ENCODE measurements around the gene NOP56. TPM values are rescaled to one million over a fixed set of nuclear protein-coding genes. Genes with fewer than 3 reads are reported as not detected.

NOP56 gene
- total and polyA plus RNA-seq, 2 donors (not counting 1 experiment from before 2014, with no cell fraction given) = 212 to 247 TPM

GRCh38 chr20:2701671-2702081 lies 49.2 kb downstream of the NOP56 start:
- no peak for TF ChIP-seq CTCF (IDR thresholded peaks at IDR 0.05)
- TF ChIP-seq EZH2 (IDR thresholded peaks at IDR 0.05; ENCODE audit: borderline replicate concordance, insufficient read depth, low read depth, low read length, poor library complexity, severe bottlenecking) = no peak
- Mint-ChIP-seq H3K4me1 (no peaks in the 10 kb centered on the region), H3K27ac (no peak overlapping the region), H3K4me3 (no peak overlapping the region), H3K27me3 (peaks cover 48% of the 10 kb centered on the region), H3K9me3 (ENCODE audit: insufficient read depth) (no peaks in the 10 kb centered on the region)
- Histone ChIP-seq H3K9ac (ENCODE audit: low read length) (no peak overlapping the region), H3K36me3 (replicated peaks in 1 of 2; ENCODE audit: control extremely low read depth in 1 of 2, control insufficient read depth in 1 of 2, extremely low read depth in 1 of 2, insufficient read depth in 2 of 2, low read length in 1 of 2) (no peaks in the 10 kb centered on the region), H4K20me1 (ENCODE audit: control insufficient read depth, insufficient read depth, low read length, poor library complexity, severe bottlenecking) (no peaks in the 10 kb centered on the region), H3K9me3 (ENCODE audit: control extremely low read depth in 1 of 3, control insufficient read depth in 2 of 3, insufficient read depth in 1 of 3, low read length in 2 of 3) (no peaks in the 10 kb centered on the region), H3K4me1 (ENCODE audit: control insufficient read depth in 2 of 2, insufficient read depth in 2 of 2, low read length in 2 of 2) (no peaks in the 10 kb centered on the region), H3K4me3 (ENCODE audit: control extremely low read depth in 1 of 5, extremely low read depth in 1 of 5, insufficient read depth in 1 of 5, low read depth in 2 of 5, low read length in 4 of 5) (no peak overlapping the region), H3K79me2 (ENCODE audit: control insufficient read depth, insufficient read depth, low read length) (no peaks in the 10 kb centered on the region), H3K27me3 (replicated peaks in 1 of 4; ENCODE audit: control extremely low read depth in 1 of 4, control insufficient read depth in 3 of 4, insufficient read depth in 4 of 4, low read length in 3 of 4) (peaks cover 0 to 28% (median 4%) of the 10 kb centered on the region in 4 experiments), H3K27ac (ENCODE audit: low read length in 2 of 2) (no peak overlapping the region), H3K4me2 (replicated peaks; ENCODE audit: low read depth, low read length, poor library complexity, severe bottlenecking) (no peak overlapping the region), H2AFZ (ENCODE audit: insufficient read depth, low read depth, low read length, poor library complexity, severe bottlenecking) (no peak overlapping the region)
- ATAC-seq (ENCODE audit: low read depth) = no peak
- POLR2A ChIA-PET = no interaction called here
- intact Hi-C loops (cut with micrococcal nuclease) = no loop called here
- WGBS (ENCODE audit: insufficient coverage) = 98% methylated on average over 5 of the region's 5 CpGs
- CTCF ChIA-PET = no interaction called here
- no peak for DNase-seq

- Mint-ChIP-seq H3K4me1 (no peaks in the 10 kb centered on the region), H3K27ac (no peak overlapping the region), H3K27me3 (peaks cover 44% of the 10 kb centered on the region), H3K9me3 (ENCODE audit: insufficient read depth) (no peaks in the 10 kb centered on the region), H3K4me3 (no peak overlapping the region)
- ChIA-PET CTCF (interaction anchor here (0.7 to 1.0 kb wide), 2 partner anchors 10 to 412 kb away, joined by 3 to 4 read pairs; no protein-coding TSS in a partner anchor), POLR2A (no interaction called here)
- Histone ChIP-seq H3K9me3 (ENCODE audit: control extremely low read depth in 1 of 3, control insufficient read depth in 2 of 3, insufficient read depth in 1 of 3, low read length in 2 of 3) (no peaks in the 10 kb centered on the region), H3K9ac (ENCODE audit: low read length) (no peak overlapping the region), H3K79me2 (ENCODE audit: control insufficient read depth, insufficient read depth, low read length) (no peaks in the 10 kb centered on the region), H3K4me3 (ENCODE audit: control extremely low read depth in 1 of 5, extremely low read depth in 1 of 5, insufficient read depth in 1 of 5, low read depth in 2 of 5, low read length in 4 of 5) (no peak overlapping the region), H3K27me3 (replicated peaks in 1 of 4; ENCODE audit: control extremely low read depth in 1 of 4, control insufficient read depth in 3 of 4, insufficient read depth in 4 of 4, low read length in 3 of 4) (peaks cover 0 to 14% (median 3%) of the 10 kb centered on the region in 4 experiments), H3K27ac (ENCODE audit: low read length in 2 of 2) (no peak overlapping the region), H4K20me1 (ENCODE audit: control insufficient read depth, insufficient read depth, low read length, poor library complexity, severe bottlenecking) (no peaks in the 10 kb centered on the region), H3K4me2 (replicated peaks; ENCODE audit: low read depth, low read length, poor library complexity, severe bottlenecking) (no peak overlapping the region), H2AFZ (ENCODE audit: insufficient read depth, low read depth, low read length, poor library complexity, severe bottlenecking) (no peak overlapping the region), H3K4me1 (ENCODE audit: control insufficient read depth in 2 of 2, insufficient read depth in 2 of 2, low read length in 2 of 2) (no peaks in the 10 kb centered on the region), H3K36me3 (replicated peaks in 1 of 2; ENCODE audit: control extremely low read depth in 1 of 2, control insufficient read depth in 1 of 2, extremely low read depth in 1 of 2, insufficient read depth in 2 of 2, low read length in 1 of 2) (no peaks in the 10 kb centered on the region)
- intact Hi-C loops (cut with micrococcal nuclease) = no loop called here
- WGBS (ENCODE audit: insufficient coverage) = 91% methylated on average over 7 of the region's 8 CpGs
- no peak for TF ChIP-seq CTCF (IDR thresholded peaks at IDR 0.05)
- TF ChIP-seq EZH2 (IDR thresholded peaks at IDR 0.05; ENCODE audit: borderline replicate concordance, insufficient read depth, low read depth, low read length, poor library complexity, severe bottlenecking) = no peak
- no peak for DNase-seq
- ATAC-seq (ENCODE audit: low read depth) = no peak
These were observed 51.5 kb downstream of the NOP56 start for GRCh38 chr20:2703716-2704475.

All from B cell (primary cell).